H9 (cell line): ENCODE results near the gene RRP15. TPM values are rescaled to one million over a fixed set of nuclear protein-coding genes. Genes with fewer than 3 reads are reported as not detected.

Source experiments
- DNase-seq: peaks from one replicate; pipeline ENCODE4 v3.0.0-alpha.2; 2017
- H2AFZ ChIP-seq: one replicate; pipeline ENCODE4 v1.6.1; 2013; ENCODE audit warnings: mild to moderate bottlenecking, low read length, control low read depth, moderate library complexity
- H2AK5ac ChIP-seq: 2 replicates; pipeline ENCODE4 v1.6.1; 2013; ENCODE audit warnings: low read length, control low read depth, mixed read lengths; ENCODE audit not compliant: insufficient read length
- H2BK120ac ChIP-seq: one replicate; pipeline ENCODE4 v1.6.1; 2013; ENCODE audit warnings: low read depth, mild to moderate bottlenecking, low read length, control low read depth, inconsistent platforms; ENCODE audit not compliant: poor library complexity, severe bottlenecking
- H2BK12ac ChIP-seq: 2 replicates; pipeline ENCODE4 v1.6.1; 2013; ENCODE audit warnings: low read length, control low read depth, mixed read lengths, low read depth; ENCODE audit not compliant: insufficient read length
- H2BK15ac ChIP-seq: 2 replicates; pipeline ENCODE4 v1.6.1; 2013; ENCODE audit warnings: low read depth, low read length, control low read depth
- H2BK20ac ChIP-seq: one replicate; pipeline ENCODE4 v1.6.1; 2013; ENCODE audit warnings: low read depth, mild to moderate bottlenecking, low read length, control low read depth, inconsistent platforms; ENCODE audit not compliant: poor library complexity, severe bottlenecking
- H2BK5ac ChIP-seq: 2 replicates; pipeline ENCODE4 v1.6.1; 2013; ENCODE audit warnings: low read length, control low read depth, mixed read lengths; ENCODE audit not compliant: insufficient read length
- H3K14ac ChIP-seq: 2 replicates; pipeline ENCODE4 v1.6.1; 2013; ENCODE audit warnings: low read length, control low read depth; ENCODE audit not compliant: insufficient read depth
- H3K18ac ChIP-seq: 2 replicates; pipeline ENCODE4 v1.6.1; 2013; ENCODE audit warnings: low read depth, mild to moderate bottlenecking, mixed read lengths, low read length, control low read depth; ENCODE audit not compliant: insufficient read length
- H3K23ac ChIP-seq: 2 replicates; pipeline ENCODE4 v1.6.1; 2013; ENCODE audit warnings: low read length, control low read depth, mixed read lengths, low read depth; ENCODE audit not compliant: insufficient read length
- H3K23me2 ChIP-seq: 2 replicates; pipeline ENCODE4 v1.6.1; 2013; ENCODE audit warnings: low read depth, mild to moderate bottlenecking, mixed read lengths, low read length, control low read depth; ENCODE audit not compliant: insufficient read length, poor library complexity, severe bottlenecking
- H3K27ac ChIP-seq: 2 replicates; pipeline ENCODE4 v1.5.1; 2013; ENCODE audit warnings: low read length, control low read depth, mixed read lengths, low read depth; ENCODE audit not compliant: insufficient read length
- H3K27me3 ChIP-seq: 2 replicates; pipeline ENCODE4 v1.6.1; 2013; ENCODE audit warnings: low read length, control low read depth, inconsistent platforms; ENCODE audit not compliant: insufficient read depth
- H3K4ac ChIP-seq: 2 replicates; pipeline ENCODE4 v1.6.1; 2013; ENCODE audit warnings: low read depth, mild to moderate bottlenecking, control low read depth, inconsistent platforms, low read length, moderate library complexity
- H3K4me1 ChIP-seq: 2 replicates; pipeline ENCODE4 v1.6.1; 2013; ENCODE audit warnings: low read length, control low read depth, inconsistent platforms; ENCODE audit not compliant: insufficient read depth
- H3K4me2 ChIP-seq: 2 replicates; pipeline ENCODE4 v1.6.1; 2013; ENCODE audit warnings: low read length, control low read depth, mixed read lengths; ENCODE audit not compliant: insufficient read length, insufficient read depth
- H3K56ac ChIP-seq: 2 replicates; pipeline ENCODE4 v1.6.1; 2013; ENCODE audit warnings: low read depth, mild to moderate bottlenecking, mixed read lengths, low read length, control low read depth; ENCODE audit not compliant: insufficient read length
- H3K79me1 ChIP-seq: 2 replicates; pipeline ENCODE4 v1.6.1; 2013; ENCODE audit warnings: low read depth, mild to moderate bottlenecking, moderate library complexity, low read length, control low read depth, inconsistent platforms; ENCODE audit not compliant: insufficient read depth, poor library complexity, severe bottlenecking
- H3K79me2 ChIP-seq: 2 replicates; pipeline ENCODE4 v1.6.1; 2013; ENCODE audit warnings: low read length, control low read depth, inconsistent platforms; ENCODE audit not compliant: insufficient read depth
- H3K9ac ChIP-seq: 2 replicates; pipeline ENCODE4 v1.6.1; 2013; ENCODE audit warnings: low read length, control low read depth, mixed read lengths; ENCODE audit not compliant: insufficient read length; ENCODE audit errors: extremely low read depth
- H3K9me3 ChIP-seq: one replicate; pipeline ENCODE4 v1.6.1; 2013; ENCODE audit warnings: low read depth, low read length, inconsistent platforms; ENCODE audit not compliant: control insufficient read depth
- H3T11ph ChIP-seq: one replicate; pipeline ENCODE4 v1.6.1; 2013; ENCODE audit warnings: mild to moderate bottlenecking, low read length, control low read depth, inconsistent platforms
- H4K20me1 ChIP-seq: one replicate; pipeline ENCODE4 v1.6.1; 2013; ENCODE audit not compliant: control insufficient read depth, insufficient read length, insufficient read depth
- H4K5ac ChIP-seq: 2 replicates; pipeline ENCODE4 v1.6.1; 2013; ENCODE audit warnings: low read depth, mild to moderate bottlenecking, mixed read lengths, low read length, control low read depth; ENCODE audit not compliant: insufficient read length
- H4K8ac ChIP-seq: replicated peaks from 2 replicates; pipeline ENCODE4 v1.6.1; 2013; ENCODE audit warnings: low read length, control low read depth, mixed read lengths, low read depth; ENCODE audit not compliant: insufficient read length
- H4K91ac ChIP-seq: 2 replicates; pipeline ENCODE4 v1.6.1; 2013; ENCODE audit warnings: low read depth, mild to moderate bottlenecking, moderate library complexity, mixed read lengths, low read length, control low read depth; ENCODE audit not compliant: insufficient read length
- H3K27ac Mint-ChIP-seq, 3 experiments: 2 replicates in 2 of 3; 3 replicates in 1 of 3; pipeline ENCODE4 v1.8.0; 2020 to 2021; ENCODE audit warnings: mixed read lengths in 3 of 3, mild to moderate bottlenecking in 1 of 3, moderate library complexity in 1 of 3
- H3K27me3 Mint-ChIP-seq: 2 replicates; pipeline ENCODE4 v1.8.0; 2021; ENCODE audit warnings: low read depth, mild to moderate bottlenecking, moderate library complexity, mixed read lengths
- H3K36me3 Mint-ChIP-seq, 3 experiments: 2 replicates in 2 of 3; 3 replicates in 1 of 3; pipeline ENCODE4 v1.8.0; 2020 to 2021; ENCODE audit warnings: low read depth in 3 of 3, mixed read lengths in 3 of 3; ENCODE audit not compliant: insufficient read depth in 1 of 3
- H3K4me1 Mint-ChIP-seq, 2 experiments: 2 replicates each; pipeline ENCODE4 v1.8.0; 2020; ENCODE audit warnings: mixed read lengths in 2 of 2
- H3K4me3 Mint-ChIP-seq, 2 experiments: 2 replicates in 1 of 2; 3 replicates in 1 of 2; pipeline ENCODE4 v1.8.0; 2020 to 2021; ENCODE audit warnings: mild to moderate bottlenecking in 2 of 2, mixed read lengths in 2 of 2, moderate library complexity in 1 of 2
- H3K9me3 Mint-ChIP-seq, 2 experiments: 2 replicates in 1 of 2; 3 replicates in 1 of 2; pipeline ENCODE4 v1.8.0; 2020; ENCODE audit warnings: mild to moderate bottlenecking in 2 of 2, mixed read lengths in 2 of 2, moderate library complexity in 1 of 2
- CTCF ChIP-seq: fragments of 200-600 bp; sonication (generic); conservative IDR thresholded peaks from 3 replicates; pipeline ENCODE4 v1.8.0; 2021; ENCODE audit warnings: antibody characterized with exemption, mild to moderate bottlenecking
- WGBS: extraction: QIAGEN DNeasy Blood & Tissue Kit; methylation state at CpG from one replicate; pipeline ENCODE4 v1.1.7; 2013; ENCODE audit warnings: missing lambda C conversion rate, low lambda C conversion rate, mixed read lengths; ENCODE audit not compliant: insufficient read length; ENCODE audit errors: extremely low coverage; 5-methylcytosine and 5-hydroxymethylcytosine counted together
- total RNA-seq: library from RNA; stranded (reverse); gene quantifications from 2 replicates; pipeline ENCODE4 v1.2.1, GENCODE V29; 2021

RRP15 gene
- total RNA-seq, 1 experiment from 2014 or later = 48.7 TPM

- Histone ChIP-seq H3K9me3 (no peaks in the 10 kb centered on the region), H4K8ac (no peak overlapping the region), H3K4me2 (no peak overlapping the region), H3K18ac (no peak overlapping the region), H2AK5ac (no peak overlapping the region), H3K23ac (no peak overlapping the region), H3K27ac (no peak overlapping the region), H4K91ac (no peak overlapping the region), H3K9ac (no peak overlapping the region), H3K79me2 (no peaks in the 10 kb centered on the region), H2BK20ac (no peak overlapping the region), H3K4me1 (no peaks in the 10 kb centered on the region), H2AFZ (no peak overlapping the region), H3K23me2 (no peaks in the 10 kb centered on the region), H3K14ac (no peak overlapping the region; the same call in 1 of the 2 replicates), H3K56ac (no peak overlapping the region), H4K20me1 (no peaks in the 10 kb centered on the region), H2BK5ac (no peak overlapping the region), H2BK15ac (no peak overlapping the region), H2BK120ac (no peak overlapping the region), H3K4ac (no peak overlapping the region), H4K5ac (no peak overlapping the region), H2BK12ac (no peak overlapping the region), H3K27me3 (no peaks in the 10 kb centered on the region), H3K79me1 (no peaks in the 10 kb centered on the region), H3T11ph (no peak overlapping the region)
- no CpG with 5 or more reads among the region's 17 CpGs for WGBS
- Mint-ChIP-seq H3K4me3 (no peak overlapping the region), H3K27me3 (no peaks in the 10 kb centered on the region), H3K36me3 (peaks cover 19 to 41% (median 34%) of the 10 kb centered on the region in 3 experiments), H3K4me1 (no peaks in the 10 kb centered on the region), H3K27ac (peak overlapping the region in 2 of 3 experiments; percentile 38 to 47; a peak in 2 of 7 replicates), H3K9me3 (no peaks in the 10 kb centered on the region)
- no peak for TF ChIP-seq CTCF
- no peak for DNase-seq
Observed at GRCh38 chr1:218322762-218323161, 37.7 kb downstream of the RRP15 start.
